Stimulated activated CD4-positive, alpha-beta T cell treated with anti-CD3 and anti-CD28 coated beads, TNF-alpha, amount 100 ng/mL, for 4 hours (primary cell): Measurements from ENCODE around the gene TEAD1.
A peak's percentile ranks its signal among the peaks of the same experiment; 100 is the strongest.

Experiments
- DNase-seq, 3 experiments: peaks; one replicate each; pipeline ENCODE4 v3.0.0-alpha.2; 2020; ENCODE audit warnings: low read depth in 3 of 3

Gene TEAD1

DNA sequence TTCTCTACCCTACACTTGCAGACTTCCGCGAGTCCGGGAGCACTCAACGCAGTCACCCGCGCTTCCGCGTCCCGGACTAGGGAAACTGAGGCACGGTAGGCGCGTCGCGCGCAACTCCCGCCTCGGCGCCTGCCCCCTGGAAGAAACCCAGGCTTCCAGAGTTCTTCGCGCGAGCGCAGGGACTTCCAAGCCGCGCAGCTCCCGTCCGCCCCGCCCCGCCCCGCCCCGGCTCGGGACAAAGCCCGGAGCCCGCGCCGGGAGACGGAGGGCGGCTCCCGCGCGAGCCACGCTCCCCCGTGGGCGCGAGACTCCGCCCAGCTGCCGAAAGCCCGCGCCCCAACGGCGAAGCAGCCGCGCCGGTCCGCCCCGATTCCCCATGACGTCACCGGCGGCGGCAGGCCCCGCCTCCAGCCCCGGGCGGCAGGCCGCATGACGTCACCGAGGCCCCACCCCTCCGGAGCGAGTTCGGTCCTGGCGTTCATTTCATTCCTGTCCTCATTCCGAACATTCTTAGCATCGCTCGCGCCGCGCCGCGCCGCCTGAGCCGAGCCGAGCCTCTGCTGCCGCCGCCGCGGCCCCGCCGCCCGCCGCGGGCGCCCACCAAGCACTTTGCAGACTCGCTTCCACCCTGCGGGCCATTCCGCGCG, at the start of gene TEAD1:
TSS of gene TEAD1 (plus strand) at position 498 of the 647 bp plus-strand sequence.
- peak; percentile 75 to 81 (median 80) for DNase-seq

DNA sequence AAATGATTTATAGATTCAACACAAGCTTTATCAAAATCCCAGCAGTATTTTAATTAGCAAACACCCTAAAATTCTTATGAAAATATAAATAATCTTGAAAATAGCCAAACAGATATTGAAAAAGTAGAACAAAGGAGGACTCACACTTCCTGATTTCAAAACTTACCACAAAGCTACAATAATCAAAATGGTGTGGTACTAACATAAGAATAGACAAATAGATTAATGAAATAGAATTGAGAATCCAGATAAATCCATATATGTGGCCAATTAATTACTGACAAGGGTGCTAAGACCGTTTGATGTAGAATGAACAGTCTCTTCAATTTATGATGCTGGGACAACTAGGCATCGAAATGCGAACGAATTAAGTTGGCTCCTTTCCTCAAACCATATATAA, 49.6 kb upstream of the TEAD1 start:
- no peak for DNase-seq

DNA sequence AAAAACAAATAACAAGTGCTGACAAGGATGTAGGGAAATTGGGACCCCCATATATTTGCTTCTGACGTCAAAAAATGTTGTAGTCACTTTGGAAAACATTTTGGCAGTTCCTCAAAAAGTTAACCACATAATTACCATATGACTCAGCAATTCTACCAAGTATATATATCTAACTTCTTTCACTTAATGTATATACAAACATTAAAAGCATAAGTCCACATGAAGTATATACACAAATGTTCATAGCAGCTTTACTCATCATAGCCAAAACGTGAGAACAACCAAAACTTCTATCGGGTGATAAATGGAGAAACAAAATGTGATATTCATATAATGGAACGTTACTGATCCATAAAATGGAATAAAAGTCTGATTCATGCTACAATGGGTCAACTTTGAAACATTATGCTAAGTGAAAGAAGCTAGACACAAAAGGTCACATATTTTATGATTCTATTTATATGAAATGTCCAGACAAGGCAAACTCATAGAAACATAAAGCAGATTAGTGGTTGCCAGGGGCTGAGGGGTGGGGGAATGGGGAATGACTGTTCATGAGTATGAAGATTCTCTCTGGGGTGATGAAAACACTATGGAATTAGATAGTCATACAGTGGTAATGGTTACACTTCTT, 48.7 kb upstream of the TEAD1 start:
- no peak for DNase-seq

DNA sequence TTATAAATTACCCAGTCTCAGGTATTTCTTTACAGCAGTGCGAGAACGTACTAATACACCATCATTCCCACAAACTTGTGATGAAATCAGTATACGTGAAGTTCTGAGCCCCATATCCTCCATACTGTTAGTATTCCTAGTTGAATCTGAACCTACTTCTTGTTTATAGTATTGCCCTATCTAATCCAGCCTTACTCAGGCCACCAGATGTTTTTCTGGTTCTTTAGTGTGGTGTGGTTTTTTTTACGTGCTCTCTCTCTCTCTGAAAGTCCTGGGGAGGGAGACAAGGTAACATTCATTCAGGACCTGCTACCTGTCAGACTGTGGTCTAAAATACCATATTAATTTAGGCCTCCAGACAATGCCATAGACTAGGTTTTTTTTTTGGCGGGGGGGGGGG, 47.6 kb upstream of the TEAD1 start:
- DNase-seq: no peak

DNA sequence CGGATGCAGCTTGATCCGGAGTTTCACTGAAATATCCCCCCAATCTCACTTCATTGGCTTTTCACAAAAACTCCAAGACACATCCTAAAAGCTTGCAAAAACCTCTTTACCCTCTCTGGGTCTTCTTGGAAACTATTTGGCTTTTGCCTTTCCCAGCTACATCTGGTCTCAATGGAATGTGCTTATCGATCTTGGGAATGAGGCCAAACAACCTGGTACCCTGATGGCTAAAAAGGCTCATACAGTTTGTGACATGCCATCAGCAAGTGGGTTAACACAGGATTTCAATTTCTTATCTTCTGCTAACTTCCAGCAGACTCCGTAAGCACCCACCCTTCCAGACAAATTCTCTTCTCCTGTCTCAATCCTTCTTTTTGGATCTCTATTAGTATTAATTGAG, 45.9 kb upstream of the TEAD1 start:
- DNase-seq: no peak

DNA sequence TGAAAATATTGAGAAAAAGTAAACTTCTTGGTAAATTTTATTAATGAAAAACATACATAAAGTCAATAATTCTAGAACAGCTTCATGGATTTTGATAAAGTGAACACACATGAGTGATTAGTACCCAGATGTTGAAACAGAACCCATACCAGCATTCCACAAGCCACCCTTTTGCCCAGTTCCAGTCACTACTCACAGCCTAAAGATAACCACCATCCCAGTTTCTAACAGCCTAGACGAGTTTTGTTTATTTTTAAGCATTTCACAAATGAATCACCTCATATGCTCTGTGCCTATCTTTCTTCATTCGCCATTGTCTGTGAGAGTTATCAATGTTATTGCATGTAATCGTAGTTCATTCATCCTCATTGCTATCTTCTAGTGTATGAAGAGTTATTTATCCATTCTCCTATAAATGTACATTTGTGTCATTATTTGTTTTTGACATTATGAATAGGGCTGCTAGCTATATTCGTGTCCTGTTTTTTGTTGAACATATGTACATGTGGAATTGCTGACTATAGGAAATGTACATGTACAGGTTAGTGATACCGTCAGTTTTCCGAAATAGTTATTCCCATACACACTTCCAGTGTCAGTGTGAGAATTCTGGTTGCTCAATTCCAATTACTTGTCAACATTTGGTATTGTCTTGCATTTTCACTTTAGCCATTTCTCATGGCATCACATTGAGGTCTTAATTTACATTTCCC, 44.5 kb upstream of the TEAD1 start:
- DNase-seq: no peak

DNA sequence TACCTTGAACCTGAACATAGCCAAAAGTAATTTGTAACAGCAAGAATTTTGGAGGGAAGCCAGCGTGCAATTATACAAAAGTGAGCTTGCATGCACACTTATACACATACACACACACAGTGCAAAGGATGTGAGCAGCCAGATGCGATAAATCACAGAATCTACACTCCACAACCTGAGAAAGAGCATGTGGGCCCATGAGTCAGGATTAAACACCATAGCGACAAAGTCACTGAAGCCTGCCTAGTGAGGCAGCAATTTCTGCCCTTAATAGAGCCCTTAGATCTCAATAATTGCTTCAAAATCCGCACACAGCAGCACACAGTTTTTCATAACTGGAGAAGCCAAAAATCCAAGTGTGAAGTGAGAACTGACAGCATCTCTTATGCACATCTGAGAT, 42.6 kb upstream of the TEAD1 start:
- no peak for DNase-seq

DNA sequence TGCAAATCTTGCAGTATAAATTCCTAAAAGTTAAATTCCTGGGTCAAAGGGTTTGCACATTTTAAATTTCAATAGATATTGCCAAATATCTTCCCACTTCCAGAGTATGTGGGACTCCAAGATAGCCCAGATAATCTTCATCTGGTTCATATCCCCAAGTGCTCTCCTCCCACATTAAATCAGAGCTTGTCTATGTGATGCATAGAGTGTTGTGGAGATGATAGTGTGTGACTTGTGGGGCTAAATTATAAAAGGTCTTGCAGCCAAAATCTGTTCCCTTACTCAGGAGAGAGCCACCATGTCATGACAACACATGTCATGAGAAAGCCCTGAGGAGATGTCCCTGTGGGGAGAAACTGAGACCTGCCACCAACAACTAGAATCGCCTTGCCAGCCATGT, 39.9 kb upstream of the TEAD1 start:
- no peak for DNase-seq

DNA sequence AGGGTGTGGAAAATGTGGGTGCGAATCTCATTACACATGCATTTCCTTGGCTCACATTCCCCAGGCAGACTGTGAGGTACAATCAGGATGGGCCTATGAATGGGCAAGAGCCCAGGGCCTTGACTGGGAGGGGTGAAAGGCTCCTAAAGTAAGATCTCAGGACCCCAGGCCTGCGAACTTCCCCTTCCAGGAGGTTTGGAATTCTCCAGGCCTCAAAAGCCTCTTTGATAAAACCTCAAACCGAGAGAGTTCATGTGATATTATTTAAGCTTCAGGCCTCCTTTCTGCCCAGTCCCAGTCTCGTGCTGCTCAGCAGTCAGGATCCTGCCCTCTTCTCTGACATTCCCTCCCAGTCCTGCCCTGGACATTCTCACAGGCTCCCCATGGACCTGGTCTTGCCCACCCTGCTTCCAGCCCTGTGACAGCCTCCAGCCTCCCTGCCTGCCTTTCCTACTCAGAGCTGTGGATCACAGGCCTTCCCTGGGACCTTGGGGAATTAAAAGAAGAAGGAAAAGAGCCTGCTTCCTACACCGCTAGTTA, 37.3 kb upstream of the TEAD1 start:
- no peak for DNase-seq

DNA sequence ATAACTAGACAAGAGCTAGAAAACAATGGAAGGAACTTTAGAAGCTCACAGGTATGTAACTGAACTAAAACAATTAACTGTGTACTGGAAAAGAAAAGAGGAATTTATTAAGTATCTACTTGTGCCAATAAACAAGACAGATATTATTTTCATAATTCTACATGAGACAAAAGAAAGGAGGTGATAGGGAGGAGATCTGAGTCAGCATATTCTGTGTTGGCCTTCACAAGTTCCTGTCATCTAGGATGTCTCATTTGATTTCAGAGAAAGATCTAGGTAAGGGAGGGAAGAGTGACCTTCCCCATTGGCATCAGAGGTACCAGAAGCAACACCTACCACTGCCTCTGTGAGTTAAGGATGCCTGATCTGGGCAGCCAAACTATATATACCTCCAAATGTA, 34.8 kb upstream of the TEAD1 start:
- DNase-seq: no peak

DNA sequence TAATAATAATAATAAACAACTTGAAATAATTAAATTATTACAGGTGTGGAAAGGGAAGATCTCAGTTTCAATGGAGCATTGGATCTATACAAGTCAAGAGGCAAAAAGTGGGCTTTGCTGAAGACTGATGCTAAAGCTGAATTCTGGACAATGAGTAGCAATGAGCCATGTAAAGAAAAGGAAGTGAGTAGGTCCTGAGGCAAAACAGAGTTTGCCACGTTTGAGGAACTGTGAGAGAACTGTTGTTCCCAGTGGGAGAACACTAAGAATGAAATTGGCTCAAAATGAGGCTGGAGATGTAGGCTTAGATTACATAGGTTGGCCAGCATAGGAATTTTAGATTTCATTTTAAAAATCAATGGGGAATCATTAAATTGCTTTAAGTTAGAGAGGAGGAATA, 33.9 kb upstream of the TEAD1 start:
- no peak for DNase-seq

DNA sequence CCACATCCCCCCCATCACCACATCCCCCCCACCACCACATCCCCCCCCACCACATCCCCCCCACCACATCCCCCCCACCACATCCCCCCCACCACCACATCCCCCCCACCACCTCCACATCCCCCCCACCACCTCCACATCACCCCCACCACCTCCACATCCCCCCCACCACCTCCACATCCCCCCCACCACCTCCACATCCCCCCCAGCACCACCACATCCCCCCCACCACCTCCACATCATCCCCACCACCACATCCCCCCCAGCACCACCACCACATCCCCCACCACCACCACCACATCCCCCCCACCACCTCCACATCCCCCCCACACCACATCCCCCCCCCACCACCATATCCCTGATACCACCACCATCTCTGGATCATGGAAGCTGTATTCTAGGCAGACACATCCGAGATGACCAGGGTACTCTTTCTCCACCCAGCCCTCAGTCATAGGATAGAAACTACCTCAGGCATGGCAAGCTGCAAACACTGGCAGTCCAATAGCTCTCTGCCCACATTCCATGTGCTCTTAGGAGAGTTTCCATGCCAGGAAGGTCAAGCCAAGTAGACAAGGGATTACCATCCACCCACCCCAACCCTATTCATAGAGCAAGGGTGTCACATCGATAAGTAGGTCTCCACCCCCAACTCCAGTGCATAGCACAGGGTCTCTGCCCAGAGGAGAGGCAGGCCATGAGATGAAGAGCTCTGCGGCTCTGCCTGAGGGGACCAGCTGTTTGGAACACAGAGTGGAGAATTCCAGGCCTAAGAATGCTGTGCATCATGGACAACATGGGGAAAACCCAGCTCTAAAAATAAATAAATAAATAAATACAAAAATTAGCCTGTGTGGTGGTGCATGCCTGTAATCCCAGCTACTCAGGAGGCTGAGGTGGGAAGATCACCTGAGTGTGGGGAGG, 33.0 kb upstream of the TEAD1 start:
- no peak for DNase-seq

DNA sequence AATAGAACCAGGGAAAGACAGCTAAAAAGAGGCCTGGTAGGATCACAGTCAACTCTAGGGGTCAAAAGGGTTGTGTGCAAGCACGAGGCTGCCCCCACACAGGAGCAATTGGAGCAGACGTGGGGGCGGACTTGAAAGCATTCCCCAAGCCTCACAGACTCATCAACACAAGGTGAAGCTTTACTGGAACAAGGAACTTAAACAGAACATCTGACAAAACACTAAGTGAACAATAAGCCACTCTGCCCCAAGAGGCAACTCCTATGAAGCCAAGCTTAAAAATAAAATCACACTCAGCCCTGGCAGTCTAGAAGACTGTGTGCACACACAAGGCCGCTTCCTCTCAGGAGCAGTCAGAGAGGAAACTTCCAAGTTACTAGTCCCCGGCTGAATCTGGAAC, 32.2 kb upstream of the TEAD1 start:
- DNase-seq: no peak

DNA sequence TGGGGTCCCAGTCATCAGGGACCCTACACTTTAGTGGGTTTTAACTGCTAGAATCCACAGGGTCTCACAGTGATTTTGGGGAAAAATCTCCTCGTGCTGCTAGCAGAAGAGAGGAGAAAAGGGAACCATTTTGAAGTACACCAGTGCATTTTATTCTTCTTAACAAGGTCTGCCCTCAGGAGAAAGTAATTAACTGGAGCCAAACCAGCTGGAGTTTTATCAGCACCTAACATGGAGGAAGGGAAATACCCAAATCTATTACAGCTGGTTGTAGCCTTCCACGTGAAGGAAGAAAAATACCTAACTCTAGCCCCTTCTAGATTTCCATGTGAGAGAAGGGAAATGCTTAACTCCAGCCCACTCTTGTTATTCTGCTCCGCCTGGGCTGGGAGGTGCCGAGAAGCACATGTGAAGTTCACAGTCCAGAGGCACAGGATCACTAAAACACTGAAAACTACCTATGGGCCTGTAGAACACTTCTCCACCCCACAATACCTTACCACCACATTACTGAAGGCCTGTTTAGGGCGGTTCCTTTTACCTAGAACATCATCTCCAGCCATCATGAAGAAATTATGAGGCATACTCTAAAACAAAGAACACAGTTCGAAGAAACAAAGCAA, 31.3 kb upstream of the TEAD1 start:
- no peak for DNase-seq

DNA sequence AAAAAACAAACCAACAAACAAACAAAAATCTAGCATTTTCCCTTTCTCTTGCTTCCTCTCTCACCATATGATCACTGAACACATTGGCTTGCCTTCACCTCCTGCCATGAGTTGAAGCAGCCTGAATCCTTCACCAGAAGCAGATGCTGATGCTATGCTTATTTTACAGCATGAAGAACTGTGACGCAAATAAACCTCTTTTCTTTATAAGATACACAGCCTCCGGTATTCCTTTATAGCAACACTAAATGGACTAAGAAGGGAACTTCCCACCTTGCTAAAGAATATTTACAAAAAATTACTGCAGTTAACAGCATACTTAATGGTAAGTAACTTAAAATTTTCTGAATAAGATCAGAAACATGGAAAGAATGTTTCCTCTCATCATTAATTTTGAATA, 27.7 kb upstream of the TEAD1 start:
- DNase-seq: no peak

DNA sequence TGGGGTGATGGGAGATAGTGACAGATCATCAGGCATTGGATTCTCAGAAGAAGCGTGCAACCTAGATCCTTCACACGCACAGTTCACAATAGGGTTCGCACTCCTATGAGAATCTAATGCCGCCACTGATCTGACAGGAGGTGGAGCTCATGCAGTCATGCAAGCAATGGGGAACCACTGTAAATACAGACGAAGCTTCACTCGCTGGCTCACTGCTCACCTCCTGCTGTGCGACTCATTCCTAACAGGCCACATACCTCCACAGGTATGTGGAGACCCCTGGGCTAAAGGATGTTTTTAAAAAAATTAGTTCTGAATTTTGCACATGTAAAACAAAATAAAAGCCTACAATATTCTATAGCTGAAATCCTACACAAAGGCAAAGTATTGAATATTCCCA, 20.5 kb upstream of the TEAD1 start:
- no peak for DNase-seq

DNA sequence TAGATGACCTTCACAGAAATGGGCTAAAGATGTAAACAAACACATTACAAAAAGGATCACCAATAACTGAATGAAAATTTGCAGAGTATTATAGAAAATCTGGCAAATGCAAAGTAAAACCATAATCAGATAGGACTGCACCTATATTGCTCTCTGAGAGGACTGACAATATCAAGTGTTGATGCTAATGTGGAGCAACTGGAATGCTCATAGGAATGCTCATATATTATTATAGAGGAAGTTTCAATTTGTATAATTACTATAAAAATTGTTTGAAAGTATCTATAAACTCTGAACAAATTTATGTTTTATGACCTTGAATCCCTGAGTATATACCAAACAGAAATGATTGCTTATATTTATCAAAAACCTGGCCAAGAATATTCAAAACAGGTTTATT, 18.4 kb upstream of the TEAD1 start:
- DNase-seq: no peak

DNA sequence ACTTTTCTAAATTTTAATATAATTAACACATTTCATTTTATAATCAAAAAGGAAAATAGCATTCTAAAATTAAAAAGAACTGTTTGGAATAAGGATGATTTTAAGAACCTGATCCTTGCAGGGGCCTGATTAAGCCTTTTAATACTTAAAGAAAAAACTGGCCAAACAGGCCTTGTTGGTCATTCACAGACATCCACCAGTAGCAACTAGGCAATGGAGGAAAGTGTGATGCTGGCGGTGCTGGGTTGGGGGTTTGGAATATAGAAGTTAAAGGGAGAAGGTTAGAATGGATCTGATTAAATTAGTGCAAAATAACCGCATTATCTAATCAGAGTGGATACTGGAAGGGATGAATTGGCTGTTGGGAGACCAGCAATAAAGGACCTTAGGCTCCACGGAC, 16.9 kb upstream of the TEAD1 start:
- no peak for DNase-seq

DNA sequence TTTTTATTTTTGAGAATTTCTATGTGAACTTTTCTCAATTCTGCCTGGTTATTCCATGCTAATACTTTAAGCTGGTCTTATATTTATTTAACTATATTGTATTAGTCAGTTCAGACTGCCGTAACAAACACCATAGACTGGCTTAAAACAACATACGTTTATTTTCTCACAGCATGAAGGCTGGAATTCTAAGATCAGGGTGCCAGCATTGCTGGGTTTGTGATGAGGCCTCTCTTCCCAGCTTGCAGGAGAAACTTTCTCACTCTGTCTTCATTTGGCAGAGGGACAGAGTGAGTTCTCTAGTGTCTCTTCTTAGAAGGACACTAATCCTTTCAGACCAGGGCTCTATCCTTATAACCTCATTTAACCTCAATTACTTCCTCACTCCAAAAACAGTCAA, 16.2 kb upstream of the TEAD1 start:
- DNase-seq: no peak

DNA sequence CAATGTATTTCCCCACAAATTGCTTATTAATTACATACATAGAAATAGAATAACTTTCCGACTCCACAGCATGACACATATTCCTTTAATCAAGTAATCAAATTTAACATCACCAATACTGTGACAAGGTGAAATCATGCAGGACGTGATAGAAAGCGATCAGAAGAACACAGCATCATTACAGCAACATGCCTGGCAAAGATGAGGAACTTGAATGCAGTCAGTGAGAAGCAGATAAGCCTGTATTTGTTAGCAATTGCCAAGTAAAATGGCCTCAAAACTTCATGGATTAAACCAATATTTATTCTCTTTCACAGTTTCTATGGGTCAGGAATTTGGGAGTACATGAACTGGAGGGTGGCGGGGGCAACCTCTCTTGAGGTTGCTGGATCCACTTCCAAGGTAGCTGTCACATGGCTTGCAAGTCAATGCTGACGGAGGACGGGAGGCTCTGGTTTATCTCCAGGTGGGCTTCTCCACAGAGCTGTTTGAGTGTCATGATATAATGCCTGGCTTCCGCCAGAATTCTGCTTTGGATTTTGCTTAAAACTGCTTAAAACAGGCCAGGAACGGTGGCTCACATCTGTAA, 12.0 kb upstream of the TEAD1 start:
- DNase-seq: no peak

DNA sequence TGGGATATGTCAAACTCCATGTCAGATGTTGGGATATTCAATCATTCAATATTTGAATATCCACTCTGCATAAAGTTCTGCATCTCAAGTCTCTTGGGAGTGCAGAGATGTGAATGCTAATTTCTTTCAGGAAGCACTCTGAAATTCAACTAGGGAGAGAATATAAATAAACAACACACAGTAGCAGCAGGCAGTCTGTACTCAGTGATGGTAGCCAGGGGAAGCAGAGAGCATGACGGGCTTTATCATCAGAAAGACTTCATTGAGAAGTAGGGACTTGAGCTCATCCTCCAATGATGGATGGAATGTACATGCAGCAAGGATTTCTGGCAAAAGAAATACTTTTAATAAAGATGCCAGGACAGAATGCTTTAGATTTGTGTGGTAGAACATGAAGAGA, 9.8 kb upstream of the TEAD1 start:
- no peak for DNase-seq
